Prostate gland (tissue), 2 donors: Measurements from ENCODE around the gene TGM1. TPM values are rescaled to one million over a fixed set of nuclear protein-coding genes. Genes with fewer than 3 reads are reported as not detected.
A peak's percentile ranks its signal among the peaks of the same experiment; 100 is the strongest.

Source experiments
- DNase-seq: peaks from one replicate; pipeline ENCODE4 v3.0.0-alpha.2; 2019; ENCODE audit warnings: low spot score
- H3K27ac ChIP-seq, 2 donors: fragments of 200-600 bp; sonication (generic); 2 replicates each; pipeline ENCODE4 v1.5.1; 2017 to 2019
- H3K27me3 ChIP-seq: fragments of 200-600 bp; sonication (generic); replicated peaks from 2 replicates; pipeline ENCODE4 v1.5.1; 2019; ENCODE audit not compliant: insufficient read depth
- H3K36me3 ChIP-seq, 2 donors: fragments of 200-600 bp; sonication (generic); 1 replicate in 1 of 2; 2 replicates in 1 of 2; pipeline versions ENCODE4 v1.5.1 to v1.8.1; 2017 to 2019
- H3K4me1 ChIP-seq: fragments of 200-600 bp; sonication (generic); replicated peaks from 2 replicates; pipeline ENCODE4 v1.5.1; 2019
- H3K4me3 ChIP-seq, 2 donors: fragments of 200-600 bp; sonication (generic); 2 replicates each; pipeline ENCODE4 v1.5.1; 2017 to 2019
- H3K9me3 ChIP-seq: fragments of 200-600 bp; sonication (generic); 2 replicates; pipeline ENCODE4 v1.5.1; 2017
- CTCF ChIP-seq, 4 experiments: fragments of 200-600 bp in 2 of 4; fragments of 450-650 bp in 2 of 4; sonication (generic) in 2 of 4; IDR thresholded peaks; 1 replicate in 3 of 4; 2 replicates in 1 of 4; pipeline ENCODE4 v1.5.1; 2016 to 2019; ENCODE audit warnings: antibody characterized with exemption in 4 of 4, mild to moderate bottlenecking in 2 of 4, moderate library complexity in 2 of 4
- POLR2A ChIP-seq: fragments of 450-650 bp; IDR thresholded peaks from one replicate; pipeline ENCODE4 v1.6.1; 2016; ENCODE audit warnings: antibody characterized with exemption, mild to moderate bottlenecking
- POLR2AphosphoS5 ChIP-seq: sonication (generic); formaldehyde crosslinking; IDR thresholded peaks from one replicate; pipeline ENCODE4 v1.6.1; 2017; ENCODE audit warnings: antibody characterized with exemption
- WGBS: methylation state at CpG from one replicate; pipeline ENCODE4 v1.1.5; 2018; 5-methylcytosine and 5-hydroxymethylcytosine counted together
- intact Hi-C: fragments of 100-400 bp; cut with DNase I; formaldehyde crosslinking; loops from one replicate; pipeline ENCODE4 v1.14.2; 2022
- total RNA-seq, 2 donors: library from RNA; depleted of rRNA; stranded (reverse); fragments of >200 nt; gene quantifications; one replicate each; pipeline ENCODE4 v1.1.0, GENCODE V29; 2016

The TGM1 gene
- total RNA-seq, 2 donors from 2014 or later, result 6.6 to 11.4 TPM

- peaks cover 21% of the 10 kb centered on the region for H3K4me1 ChIP-seq
- TF ChIP-seq CTCF (IDR thresholded peaks at IDR 0.05) (no peak), POLR2AphosphoS5 (no peak), POLR2A (no peak)
Observed at GRCh38 chr14:24235804-24236688, 26.9 kb downstream of the TGM1 start.

GRCh38 chr14:24234095-24235005 lies 28.6 kb downstream of the TGM1 start:
- no peak for DNase-seq
- no peak overlapping the region for H3K27ac ChIP-seq
- peaks cover 3 to 6% of the 10 kb centered on the region in 2 donors for H3K36me3 ChIP-seq
- TF ChIP-seq POLR2A (no peak), CTCF (IDR thresholded peaks at IDR 0.05) (no peak), POLR2AphosphoS5 (no peak)
- H3K4me1 ChIP-seq, result peaks cover 7% of the 10 kb centered on the region
- no peaks in the 10 kb centered on the region for H3K9me3 ChIP-seq
- WGBS, result 86% methylated on average over 3 of the region's 3 CpGs
- intact Hi-C loops, result no loop called here
- no peak overlapping the region for H3K4me3 ChIP-seq
- no peaks in the 10 kb centered on the region for H3K27me3 ChIP-seq

More at GRCh38 chr14:24235804-24236688, 26.9 kb downstream of the TGM1 start:
- no peak for DNase-seq
- no peaks in the 10 kb centered on the region for H3K27me3 ChIP-seq
- intact Hi-C loops, result no loop called here
- peaks cover 3 to 6% of the 10 kb centered on the region in 2 donors for H3K36me3 ChIP-seq
- H3K9me3 ChIP-seq, result no peaks in the 10 kb centered on the region
- H3K4me3 ChIP-seq, result no peak overlapping the region
- WGBS, result 92% methylated on average over 5 of the region's 5 CpGs
- H3K27ac ChIP-seq, result no peak overlapping the region

- no peaks in the 10 kb centered on the region for H3K27me3 ChIP-seq
- peak overlapping the region; percentile 83 to 88 for H3K27ac ChIP-seq
- intact Hi-C loops, result no loop called here
- H3K4me1 ChIP-seq, result peaks cover 7% of the 10 kb centered on the region
- 58% methylated on average over 2 of the region's 2 CpGs for WGBS
- H3K36me3 ChIP-seq, result peaks cover 3 to 6% of the 10 kb centered on the region in 2 donors
- TF ChIP-seq POLR2AphosphoS5 (no peak), CTCF (IDR thresholded peaks at IDR 0.05) (no peak), POLR2A (no peak)
- peak overlapping the region; percentile 71 to 72 for H3K4me3 ChIP-seq
- H3K9me3 ChIP-seq, result no peaks in the 10 kb centered on the region
- no peak for DNase-seq
Observed at GRCh38 chr14:24233538-24233866, 29.5 kb downstream of the TGM1 start.

- H3K27me3 ChIP-seq, result no peaks in the 10 kb centered on the region
- H3K9me3 ChIP-seq, result no peaks in the 10 kb centered on the region
- H3K4me1 ChIP-seq, result peaks cover 7% of the 10 kb centered on the region
- TF ChIP-seq POLR2A, result peak; percentile 25
- TF ChIP-seq CTCF (IDR thresholded peaks at IDR 0.05), result peak in 1 of 4 experiments; percentile 3
- peak; percentile 69 for TF ChIP-seq POLR2AphosphoS5
- H3K36me3 ChIP-seq, result peaks cover 3 to 6% of the 10 kb centered on the region in 2 donors
- no peak for DNase-seq
- H3K27ac ChIP-seq, result peak within 1 kb of the TSS; percentile 83 to 88
- WGBS, result 3% methylated on average over 38 of the region's 38 CpGs
- peak within 1 kb of the TSS; percentile 71 to 72 for H3K4me3 ChIP-seq
- intact Hi-C loops, result no loop called here
Observed at GRCh38 chr14:24232645-24233537, 30.1 kb downstream of the TGM1 start, which contains the start of gene GMPR2. TSS of gene GMPR2 (plus strand) at chr14:24232929. CDS start at chr14:24233254, 325 bp downstream.
